Measurements from ENCODE around the gene STXBP4.

DNA sequence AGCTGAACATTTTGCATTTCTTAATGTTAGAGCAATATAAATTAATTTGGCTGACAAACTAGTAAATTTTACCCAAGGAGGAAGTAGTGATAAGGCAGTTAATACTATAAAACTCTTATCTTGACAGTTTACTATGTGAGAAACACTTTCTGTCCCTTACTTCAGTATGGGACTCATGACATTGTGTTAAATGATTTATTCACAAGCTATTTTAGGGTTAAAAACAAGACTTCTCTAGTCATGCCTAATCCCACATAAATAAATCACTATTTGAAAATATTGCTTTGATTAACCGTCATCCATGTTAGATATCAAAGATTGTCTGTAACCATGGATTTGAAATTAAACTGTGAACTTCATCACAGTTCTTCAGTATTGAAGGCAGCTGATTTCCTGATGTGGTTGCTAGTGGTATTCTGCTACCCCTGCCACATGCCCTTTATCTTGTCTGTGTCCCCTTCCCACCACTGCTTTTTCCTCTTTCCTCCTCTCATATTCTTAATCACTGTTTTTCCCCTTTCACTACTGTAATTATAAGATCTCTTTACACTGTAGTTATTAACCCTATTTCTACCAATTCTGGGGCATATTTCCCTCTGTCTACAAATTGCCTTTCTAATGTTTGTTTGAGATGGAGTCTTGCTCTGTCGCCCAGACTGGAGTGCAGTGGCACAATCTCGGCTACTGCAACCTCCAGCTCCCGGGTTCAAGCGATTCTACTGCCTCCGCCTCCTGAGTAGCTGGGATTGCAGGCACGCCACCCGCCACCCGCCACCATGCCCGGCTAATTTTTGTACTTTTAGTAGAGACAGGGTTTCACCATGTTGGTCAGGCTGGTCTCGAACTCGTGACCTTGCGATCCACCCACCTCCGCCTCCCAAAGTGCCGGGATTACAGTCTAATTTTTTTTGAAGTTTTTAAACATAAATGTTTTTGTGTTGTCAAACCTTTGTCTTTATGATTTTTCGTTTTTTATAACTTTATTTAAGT lies 95.6 kb downstream of the STXBP4 start:
- TF ChIP-seq POLR2A (IDR thresholded peaks at IDR 0.05), result no peak
- TF ChIP-seq, protein P1, sequence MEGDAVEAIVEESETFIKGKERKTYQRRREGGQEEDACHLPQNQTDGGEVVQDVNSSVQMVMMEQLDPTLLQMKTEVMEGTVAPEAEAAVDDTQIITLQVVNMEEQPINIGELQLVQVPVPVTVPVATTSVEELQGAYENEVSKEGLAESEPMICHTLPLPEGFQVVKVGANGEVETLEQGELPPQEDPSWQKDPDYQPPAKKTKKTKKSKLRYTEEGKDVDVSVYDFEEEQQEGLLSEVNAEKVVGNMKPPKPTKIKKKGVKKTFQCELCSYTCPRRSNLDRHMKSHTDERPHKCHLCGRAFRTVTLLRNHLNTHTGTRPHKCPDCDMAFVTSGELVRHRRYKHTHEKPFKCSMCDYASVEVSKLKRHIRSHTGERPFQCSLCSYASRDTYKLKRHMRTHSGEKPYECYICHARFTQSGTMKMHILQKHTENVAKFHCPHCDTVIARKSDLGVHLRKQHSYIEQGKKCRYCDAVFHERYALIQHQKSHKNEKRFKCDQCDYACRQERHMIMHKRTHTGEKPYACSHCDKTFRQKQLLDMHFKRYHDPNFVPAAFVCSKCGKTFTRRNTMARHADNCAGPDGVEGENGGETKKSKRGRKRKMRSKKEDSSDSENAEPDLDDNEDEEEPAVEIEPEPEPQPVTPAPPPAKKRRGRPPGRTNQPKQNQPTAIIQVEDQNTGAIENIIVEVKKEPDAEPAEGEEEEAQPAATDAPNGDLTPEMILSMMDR (IDR thresholded peaks at IDR 0.05), result no peak
